Testis (tissue), 3 donors: ENCODE results near the gene SETD3. TPM values are rescaled to one million over a fixed set of nuclear protein-coding genes. Genes with fewer than 3 reads are reported as not detected.

ENCODE experiments used
- DNase-seq: peaks from one replicate; pipeline ENCODE4 v3.0.0-alpha.2; 2019
- H3K27ac ChIP-seq, 2 donors: fragments of 200-600 bp; sonication (generic); one replicate each; pipeline ENCODE4 v1.5.1; 2019
- H3K27me3 ChIP-seq: fragments of 200-600 bp; sonication (generic); one replicate; pipeline ENCODE4 v1.5.1; 2019
- H3K36me3 ChIP-seq: fragments of 200-600 bp; sonication (generic); one replicate; pipeline ENCODE4 v1.5.1; 2017; ENCODE audit warnings: low read depth; ENCODE audit errors: missing control alignments
- H3K4me1 ChIP-seq: fragments of 200-600 bp; sonication (generic); one replicate; pipeline ENCODE4 v1.5.1; 2019
- H3K4me3 ChIP-seq, 2 donors: fragments of 200-600 bp; sonication (generic); one replicate each; pipeline ENCODE4 v1.5.1; 2017 to 2019
- H3K9me3 ChIP-seq: fragments of 200-600 bp; sonication (generic); one replicate; pipeline ENCODE4 v1.5.1; 2017
- CTCF ChIP-seq, 3 experiments: fragments of 450-650 bp in 2 of 3; fragments of 200-600 bp in 1 of 3; sonication (generic) in 1 of 3; IDR thresholded peaks; one replicate each; pipeline ENCODE4 v1.5.1; 2016 to 2019; ENCODE audit warnings: antibody characterized with exemption in 3 of 3, mild to moderate bottlenecking in 2 of 3, moderate library complexity in 1 of 3
- POLR2A ChIP-seq: fragments of 450-650 bp; IDR thresholded peaks from one replicate; pipeline ENCODE4 v1.6.1; 2017; ENCODE audit warnings: antibody characterized with exemption, mild to moderate bottlenecking, moderate library complexity
- WGBS, 2 donors: methylation state at CpG; one replicate each; pipeline ENCODE4 v1.1.5; 2018; 5-methylcytosine and 5-hydroxymethylcytosine counted together
- intact Hi-C: fragments of 100-400 bp; cut with DNase I; formaldehyde crosslinking; loops from one replicate; pipeline ENCODE4 v1.15.1; 2023; ENCODE audit warnings: low total_unique reads
- polyA plus RNA-seq: library from polyadenylated mRNA; stranded (reverse); fragments of 350-450 nt; fragmentation: Illumina TruSeq; extraction: RNeasy Lipid Tissue Mini Kit (QIAGEN cat#74804); gene quantifications from one replicate; pipeline ENCODE4 v1.2.3, GENCODE V29; 2014; ENCODE audit warnings: low read depth, low replicate concordance; ENCODE audit not compliant: insufficient read depth
- total RNA-seq, 2 donors: library from RNA; depleted of rRNA; stranded (reverse); fragments of >200 nt; gene quantifications; one replicate each; pipeline ENCODE4 v1.2.3, GENCODE V29; 2016

SETD3 gene
- total and polyA plus RNA-seq, 3 donors from 2014 or later = 135 to 186 (median 160) TPM

- DNase-seq = no peak
- peaks cover 31% of the 10 kb centered on the region for H3K4me1 ChIP-seq
- no peak overlapping the region for H3K27ac ChIP-seq
- H3K36me3 ChIP-seq = no peaks in the 10 kb centered on the region
- intact Hi-C loops = no loop called here
- H3K4me3 ChIP-seq = no peak overlapping the region
- no peaks in the 10 kb centered on the region for H3K27me3 ChIP-seq
- no peaks in the 10 kb centered on the region for H3K9me3 ChIP-seq
- 81 to 100% methylated on average over 7 to 23 of the region's 23 CpGs for WGBS, 2 donors
- no peak for TF ChIP-seq POLR2A
These were observed 28.4 kb upstream of the SETD3 start for GRCh38 chr14:99508896-99509629.

GRCh38 chr14:99507860-99508640 lies 27.4 kb upstream of the SETD3 start:
- Histone ChIP-seq H3K4me1 (peaks cover 26% of the 10 kb centered on the region), H3K27me3 (no peaks in the 10 kb centered on the region), H3K9me3 (no peaks in the 10 kb centered on the region), H3K4me3 (no peak overlapping the region), H3K36me3 (no peaks in the 10 kb centered on the region), H3K27ac (no peak overlapping the region)
- 84 to 89% methylated on average over 9 to 13 of the region's 13 CpGs for WGBS, 2 donors
- DNase-seq = no peak
- no peak for TF ChIP-seq CTCF (IDR thresholded peaks at IDR 0.05)
- TF ChIP-seq POLR2A = no peak
- intact Hi-C loops = no loop called here

DNA sequence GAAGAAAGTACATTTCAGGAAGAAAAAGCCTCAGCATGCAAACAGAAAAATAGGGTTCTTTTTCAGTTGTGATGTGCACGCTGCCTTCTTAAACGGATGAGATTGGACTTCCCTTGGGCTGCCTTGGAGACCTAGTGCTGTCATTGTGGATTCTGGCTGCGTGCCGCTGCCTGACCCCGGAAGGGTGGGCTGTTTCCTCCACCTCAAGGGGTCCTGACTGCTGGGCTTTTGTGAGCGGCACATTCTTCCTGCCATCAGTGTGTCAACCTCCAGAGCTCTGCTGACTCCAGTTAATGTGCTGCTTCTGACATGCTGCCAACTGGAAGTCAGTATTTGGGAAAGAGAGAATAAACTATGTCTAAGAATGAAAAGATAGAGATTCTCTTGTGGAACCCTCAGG lies 25.6 kb upstream of the SETD3 start:
- H3K4me3 ChIP-seq = no peak overlapping the region
- H3K4me1 ChIP-seq = peaks cover 8% of the 10 kb centered on the region
- H3K9me3 ChIP-seq = no peaks in the 10 kb centered on the region
- H3K27ac ChIP-seq = no peak overlapping the region
- TF ChIP-seq POLR2A = no peak
- no peak for TF ChIP-seq CTCF (IDR thresholded peaks at IDR 0.05)
- H3K27me3 ChIP-seq = no peaks in the 10 kb centered on the region
- WGBS, 2 donors = 95 to 98% methylated on average over 6 of the region's 6 CpGs
- no peaks in the 10 kb centered on the region for H3K36me3 ChIP-seq
- no peak for DNase-seq
- intact Hi-C loops = no loop called here

DNA sequence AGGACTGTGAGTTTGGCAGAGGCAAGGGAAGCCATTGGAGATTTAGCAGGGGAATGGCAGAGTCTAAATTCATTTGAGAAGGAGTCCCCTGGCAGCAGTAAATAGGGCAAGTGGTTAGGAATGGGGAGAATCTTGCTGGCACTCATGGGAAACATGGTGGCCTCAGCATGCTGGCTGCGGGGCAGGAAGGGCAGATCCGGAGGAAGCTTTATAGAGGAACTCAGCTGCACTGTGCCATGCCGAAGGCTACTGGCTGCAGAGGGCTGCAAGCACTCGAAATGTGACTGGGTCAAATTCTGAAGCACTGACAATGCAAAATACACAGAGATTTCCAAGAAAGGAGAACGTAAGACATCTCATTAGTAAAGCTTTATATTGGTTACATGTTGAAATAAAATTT lies 24.4 kb upstream of the SETD3 start:
- Histone ChIP-seq H3K4me1 (no peaks in the 10 kb centered on the region), H3K27ac (no peak overlapping the region), H3K27me3 (no peaks in the 10 kb centered on the region), H3K4me3 (no peak overlapping the region), H3K36me3 (no peaks in the 10 kb centered on the region), H3K9me3 (no peaks in the 10 kb centered on the region)
- DNase-seq = no peak
- TF ChIP-seq POLR2A (no peak), CTCF (IDR thresholded peaks at IDR 0.05) (no peak)
- intact Hi-C loops = no loop called here
- WGBS, 2 donors = 81 to 93% methylated on average over 5 of the region's 5 CpGs

DNA sequence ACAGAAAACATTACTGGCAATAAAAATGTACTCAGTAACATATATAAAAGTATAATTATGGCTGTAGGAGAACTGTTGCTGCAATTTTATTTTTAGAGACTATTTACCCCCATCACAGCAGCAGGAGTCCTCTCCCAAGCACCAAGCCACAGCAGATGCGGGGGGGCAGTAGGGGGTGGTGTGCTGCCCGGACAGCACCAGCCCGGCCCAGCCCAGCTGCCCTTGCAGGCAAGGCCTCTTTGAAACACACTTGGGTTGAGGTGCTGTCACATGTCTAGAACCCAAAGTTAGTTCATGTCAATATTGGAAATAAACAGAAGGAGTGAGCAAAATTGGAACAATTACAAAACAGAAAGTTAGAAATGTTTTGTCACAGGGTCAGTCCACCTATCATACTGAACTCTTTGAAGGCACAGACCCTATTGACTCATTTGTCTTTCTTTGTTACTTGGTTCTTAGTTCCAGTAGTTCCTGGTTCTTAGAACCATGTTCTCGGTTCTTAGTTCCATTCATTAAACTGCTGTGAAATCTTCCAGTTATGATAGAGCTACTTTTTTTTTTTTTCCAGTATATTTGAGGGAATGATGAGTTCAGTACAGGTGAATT lies 23.3 kb upstream of the SETD3 start:
- H3K27ac ChIP-seq = no peak overlapping the region
- H3K4me3 ChIP-seq = no peak overlapping the region
- H3K27me3 ChIP-seq = no peaks in the 10 kb centered on the region
- H3K9me3 ChIP-seq = no peaks in the 10 kb centered on the region
- WGBS, 2 donors = 78 to 87% methylated on average over 4 of the region's 4 CpGs
- H3K36me3 ChIP-seq = no peaks in the 10 kb centered on the region
- no peak for DNase-seq
- intact Hi-C loops = no loop called here
- no peaks in the 10 kb centered on the region for H3K4me1 ChIP-seq
- TF ChIP-seq CTCF (IDR thresholded peaks at IDR 0.05) = no peak
- no peak for TF ChIP-seq POLR2A
